OCI-LY1 (cell line): ENCODE data around the gene ARL14.

Experiments used
- H2AFZ ChIP-seq: fragments of 200-600 bp; sonication (generic), shearing (Covaris generic); 2 replicates; pipeline ENCODE4 v1.6.0; 2014; ENCODE audit warnings: antibody characterized with exemption, mild to moderate bottlenecking, low read length
- H3F3A ChIP-seq: fragments of 200-600 bp; sonication (generic), shearing (Covaris generic); 2 replicates; pipeline ENCODE4 v1.6.0; 2014; ENCODE audit warnings: mild to moderate bottlenecking, antibody characterized with exemption, low read length, moderate library complexity; ENCODE audit not compliant: insufficient read depth
- H3K27ac ChIP-seq: fragments of 200-600 bp; sonication (generic); 2 replicates; pipeline ENCODE4 v1.5.1; 2014; ENCODE audit warnings: low read length, mixed run types, mild to moderate bottlenecking, low read depth; ENCODE audit not compliant: poor library complexity, severe bottlenecking
- H3K27me3 ChIP-seq: fragments of 200-600 bp; sonication (generic); 2 replicates; pipeline ENCODE4 v1.6.0; 2014; ENCODE audit warnings: antibody characterized with exemption, mild to moderate bottlenecking, low read length, moderate library complexity; ENCODE audit not compliant: insufficient read depth
- H3K36me3 ChIP-seq: fragments of 200-600 bp; sonication (generic); 2 replicates; pipeline ENCODE4 v1.6.1; 2014; ENCODE audit warnings: mild to moderate bottlenecking, antibody characterized with exemption, low read length, moderate library complexity, mixed read lengths; ENCODE audit not compliant: insufficient read depth
- H3K4me1 ChIP-seq: fragments of 200-600 bp; sonication (generic); 2 replicates; pipeline ENCODE4 v1.5.1; 2014; ENCODE audit warnings: mild to moderate bottlenecking, low read length, moderate library complexity; ENCODE audit not compliant: insufficient read depth, severe bottlenecking
- H3K4me2 ChIP-seq: fragments of 200-600 bp; sonication (generic), shearing (Covaris generic); 2 replicates; pipeline ENCODE4 v1.6.1; 2014; ENCODE audit warnings: low read length
- H3K4me3 ChIP-seq: fragments of 200-600 bp; sonication (generic); 2 replicates; pipeline ENCODE4 v1.5.1; 2014; ENCODE audit warnings: low read length, low read depth, mild to moderate bottlenecking, mixed read lengths; ENCODE audit not compliant: poor library complexity, severe bottlenecking
- H3K79me2 ChIP-seq: fragments of 200-600 bp; shearing (Covaris generic); 2 replicates; pipeline ENCODE4 v1.6.1; 2016; ENCODE audit warnings: mixed run types, low read length, mixed read lengths; ENCODE audit not compliant: insufficient read depth
- H3K9ac ChIP-seq: fragments of 200-600 bp; sonication (generic), shearing (Covaris generic); 2 replicates; pipeline ENCODE4 v1.6.1; 2014; ENCODE audit warnings: mild to moderate bottlenecking, low read length, mixed read lengths
- H3K9me2 ChIP-seq: fragments of 200-600 bp; sonication (generic), shearing (Covaris generic); 2 replicates; pipeline ENCODE4 v1.6.1; 2014; ENCODE audit warnings: low read depth, mild to moderate bottlenecking, low read length, mixed read lengths
- H3K9me3 ChIP-seq: fragments of 200-600 bp; shearing (Covaris generic); 2 replicates; pipeline ENCODE4 v1.6.1; 2014; ENCODE audit warnings: low read length, mixed read lengths
- H4K20me1 ChIP-seq: fragments of 200-600 bp; sonication (generic), shearing (Covaris generic); 2 replicates; pipeline ENCODE4 v1.6.0; 2016; ENCODE audit warnings: mild to moderate bottlenecking, low read length; ENCODE audit not compliant: insufficient read depth
- CTCF ChIP-seq: fragments of 200-600 bp; sonication (generic), shearing (Covaris generic); IDR thresholded peaks from 2 replicates; pipeline ENCODE4 v1.5.1; 2017; ENCODE audit warnings: mild to moderate bottlenecking, antibody characterized with exemption, low read length, moderate library complexity, mixed read lengths
- EZH2 ChIP-seq: fragments of 200-600 bp; sonication (generic), shearing (Covaris generic); IDR thresholded peaks from 2 replicates; pipeline ENCODE4 v1.8.0; 2017; ENCODE audit warnings: borderline replicate concordance, mixed run types, mild to moderate bottlenecking, antibody characterized with exemption, low read length, moderate library complexity, mixed read lengths

The ARL14 gene

GRCh38 chr3:160676547-160677303 is at the start of gene ARL14:
TSS of gene ARL14 (plus strand) at chr3:160677160. CDS start at chr3:160677347, 187 bp downstream.
- no peak within 1 kb of the TSS for H3K9ac ChIP-seq
- TF ChIP-seq EZH2, result no peak
- H3K27ac ChIP-seq, result no peak within 1 kb of the TSS
- H3K9me3 ChIP-seq, result no peaks in the 10 kb centered on the region
- H3K4me3 ChIP-seq, result no peak within 1 kb of the TSS
- H2AFZ ChIP-seq, result no peak within 1 kb of the TSS
- no peaks in the 10 kb centered on the region for H3F3A ChIP-seq
- H4K20me1 ChIP-seq, result no peaks in the 10 kb centered on the region
- H3K36me3 ChIP-seq, result no peaks in the 10 kb centered on the region
- no peaks in the 10 kb centered on the region for H3K27me3 ChIP-seq
- no peak within 1 kb of the TSS for H3K4me2 ChIP-seq
- H3K79me2 ChIP-seq, result no peaks in the 10 kb centered on the region
- H3K4me1 ChIP-seq, result no peaks in the 10 kb centered on the region
- H3K9me2 ChIP-seq, result no peaks in the 10 kb centered on the region

GRCh38 chr3:160629491-160629890 is 47.5 kb upstream of the ARL14 start:
- Histone ChIP-seq H3K9me3 (no peaks in the 10 kb centered on the region), H3K27me3 (no peaks in the 10 kb centered on the region), H3F3A (no peaks in the 10 kb centered on the region), H3K79me2 (no peaks in the 10 kb centered on the region), H4K20me1 (no peaks in the 10 kb centered on the region), H3K9ac (no peak overlapping the region), H3K4me2 (no peak overlapping the region), H3K4me3 (no peak overlapping the region), H3K9me2 (no peaks in the 10 kb centered on the region), H3K27ac (no peak overlapping the region), H3K36me3 (no peaks in the 10 kb centered on the region), H3K4me1 (no peaks in the 10 kb centered on the region), H2AFZ (no peak overlapping the region)
- TF ChIP-seq EZH2, result no peak
- TF ChIP-seq CTCF, result no peak

- no peak overlapping the region for H3K4me3 ChIP-seq
- no peak overlapping the region for H3K4me2 ChIP-seq
- no peak overlapping the region for H2AFZ ChIP-seq
- H3K27ac ChIP-seq, result no peak overlapping the region
- H3K4me1 ChIP-seq, result no peaks in the 10 kb centered on the region
- no peaks in the 10 kb centered on the region for H3K36me3 ChIP-seq
- TF ChIP-seq CTCF, result no peak
- TF ChIP-seq EZH2, result no peak
- no peaks in the 10 kb centered on the region for H3F3A ChIP-seq
- no peaks in the 10 kb centered on the region for H4K20me1 ChIP-seq
- no peaks in the 10 kb centered on the region for H3K9me2 ChIP-seq
- no peaks in the 10 kb centered on the region for H3K27me3 ChIP-seq
- H3K79me2 ChIP-seq, result no peaks in the 10 kb centered on the region
- no peaks in the 10 kb centered on the region for H3K9me3 ChIP-seq
- no peak overlapping the region for H3K9ac ChIP-seq
Observed at GRCh38 chr3:160633361-160634083, 43.4 kb upstream of the ARL14 start.
